Trophoblast cell (in vitro differentiated cells and primary cell): ENCODE measurements around the gene GUCY1A1.

ENCODE experiments used
- DNase-seq, 2 donors: peaks; one replicate each; pipeline ENCODE4 v3.0.0-alpha.2; 2016
- H2AFZ ChIP-seq: 2 replicates; pipeline ENCODE4 v1.6.1; 2013; ENCODE audit warnings: low read length, moderate library complexity, mild to moderate bottlenecking; ENCODE audit not compliant: insufficient read depth, poor library complexity
- H2AK5ac ChIP-seq: 2 replicates; pipeline ENCODE4 v1.6.1; 2013; ENCODE audit warnings: mild to moderate bottlenecking, low read length
- H2BK120ac ChIP-seq: 2 replicates; pipeline ENCODE4 v1.6.1; 2013; ENCODE audit warnings: low read length, mild to moderate bottlenecking, moderate library complexity; ENCODE audit not compliant: insufficient read depth, poor library complexity
- H2BK12ac ChIP-seq: 2 replicates; pipeline ENCODE4 v1.6.1; 2013; ENCODE audit warnings: mild to moderate bottlenecking, low read length, moderate library complexity
- H2BK5ac ChIP-seq: 2 replicates; pipeline ENCODE4 v1.6.1; 2013; ENCODE audit warnings: low read length, low read depth, moderate library complexity, mild to moderate bottlenecking; ENCODE audit not compliant: poor library complexity
- H3K14ac ChIP-seq: 2 replicates; pipeline ENCODE4 v1.6.1; 2013; ENCODE audit warnings: mild to moderate bottlenecking, low read length
- H3K18ac ChIP-seq: 2 replicates; pipeline ENCODE4 v1.6.1; 2013; ENCODE audit warnings: mild to moderate bottlenecking, low read length
- H3K23ac ChIP-seq: 2 replicates; pipeline ENCODE4 v1.6.1; 2013; ENCODE audit warnings: low read length
- H3K27ac ChIP-seq: 2 replicates; pipeline ENCODE4 v1.5.1; 2013; ENCODE audit warnings: low read depth, mild to moderate bottlenecking, inconsistent platforms, low read length, moderate library complexity
- H3K27me3 ChIP-seq: 2 replicates; pipeline ENCODE4 v1.6.1; 2013; ENCODE audit warnings: inconsistent platforms, mild to moderate bottlenecking, low read length, moderate library complexity; ENCODE audit not compliant: insufficient read depth
- H3K36me3 ChIP-seq, 2 experiments: 1 replicate in 1 of 2; 2 replicates in 1 of 2; pipeline ENCODE4 v1.6.1; 2013; ENCODE audit warnings: low read length in 2 of 2, mild to moderate bottlenecking in 2 of 2, moderate library complexity in 1 of 2; ENCODE audit not compliant: insufficient read depth in 2 of 2, control insufficient read depth in 1 of 2
- H3K4ac ChIP-seq: 2 replicates; pipeline ENCODE4 v1.6.1; 2013; ENCODE audit warnings: low read depth, mild to moderate bottlenecking, low read length, moderate library complexity
- H3K4me1 ChIP-seq, 2 experiments: 1 replicate in 1 of 2; 2 replicates in 1 of 2; pipeline ENCODE4 v1.6.1; 2013; ENCODE audit warnings: low read length in 2 of 2, mild to moderate bottlenecking in 2 of 2, moderate library complexity in 1 of 2; ENCODE audit not compliant: insufficient read depth in 2 of 2, control insufficient read depth in 1 of 2
- H3K4me2 ChIP-seq: 2 replicates; pipeline ENCODE4 v1.6.1; 2013; ENCODE audit warnings: inconsistent platforms, mild to moderate bottlenecking, low read length, moderate library complexity
- H3K4me3 ChIP-seq: 2 replicates; pipeline ENCODE4 v1.5.1; 2013; ENCODE audit warnings: mild to moderate bottlenecking, low read depth, low read length, inconsistent platforms
- H3K79me1 ChIP-seq: one replicate; pipeline ENCODE4 v1.6.1; 2013; ENCODE audit warnings: low read length
- H3K79me2 ChIP-seq: 2 replicates; pipeline ENCODE4 v1.6.1; 2013; ENCODE audit warnings: low read length, mild to moderate bottlenecking; ENCODE audit not compliant: control insufficient read depth, insufficient read depth, poor library complexity
- H3K9ac ChIP-seq: 2 replicates; pipeline ENCODE4 v1.6.1; 2013; ENCODE audit warnings: mild to moderate bottlenecking, low read length
- H3K9me3 ChIP-seq: 2 replicates; pipeline ENCODE4 v1.6.1; 2013; ENCODE audit warnings: low read depth, mild to moderate bottlenecking, control low read depth, inconsistent platforms, low read length; ENCODE audit not compliant: insufficient read depth
- H4K12ac ChIP-seq: 2 replicates; pipeline ENCODE4 v1.6.1; 2013; ENCODE audit warnings: low read depth, mild to moderate bottlenecking, low read length, moderate library complexity
- H4K8ac ChIP-seq: 2 replicates; pipeline ENCODE4 v1.6.1; 2013; ENCODE audit warnings: low read depth, mild to moderate bottlenecking, low read length, moderate library complexity
- H4K91ac ChIP-seq: one replicate; pipeline ENCODE4 v1.6.1; 2013; ENCODE audit warnings: low read depth, mild to moderate bottlenecking, low read length, moderate library complexity
- WGBS: extraction: QIAGEN DNeasy Blood & Tissue Kit; methylation state at CpG from one replicate; pipeline ENCODE4 v1.1.7; 2013; ENCODE audit warnings: missing lambda C conversion rate; ENCODE audit not compliant: insufficient read length, insufficient coverage; ENCODE audit errors: extremely low coverage; 5-methylcytosine and 5-hydroxymethylcytosine counted together

GUCY1A1 gene

GRCh38 chr4:155768370-155768769 lies 101.7 kb downstream of the GUCY1A1 start:
- H3K4me1 ChIP-seq = peaks cover 0 to 4% of the 10 kb centered on the region in 2 experiments
- no peak for DNase-seq
- H2BK12ac ChIP-seq = no peak overlapping the region
- no peak overlapping the region for H3K18ac ChIP-seq
- H3K14ac ChIP-seq = no peak overlapping the region
- H2AFZ ChIP-seq = no peak overlapping the region
- no peak overlapping the region for H3K4me3 ChIP-seq
- H3K4me2 ChIP-seq = no peak overlapping the region
- H3K36me3 ChIP-seq = no peaks in the 10 kb centered on the region
- no peak overlapping the region for H4K91ac ChIP-seq
- H3K4ac ChIP-seq = no peak overlapping the region
- H3K27ac ChIP-seq = no peak overlapping the region
- H4K12ac ChIP-seq = no peak overlapping the region
- H3K79me1 ChIP-seq = no peaks in the 10 kb centered on the region
- no peaks in the 10 kb centered on the region for H3K9me3 ChIP-seq
- no peak overlapping the region for H3K9ac ChIP-seq
- H3K27me3 ChIP-seq = no peaks in the 10 kb centered on the region
- no peak overlapping the region for H4K8ac ChIP-seq
- no peak overlapping the region for H2BK120ac ChIP-seq
- no peak overlapping the region for H2BK5ac ChIP-seq
- no peak overlapping the region for H2AK5ac ChIP-seq
- no peak overlapping the region for H3K23ac ChIP-seq
- H3K79me2 ChIP-seq = no peaks in the 10 kb centered on the region

DNA sequence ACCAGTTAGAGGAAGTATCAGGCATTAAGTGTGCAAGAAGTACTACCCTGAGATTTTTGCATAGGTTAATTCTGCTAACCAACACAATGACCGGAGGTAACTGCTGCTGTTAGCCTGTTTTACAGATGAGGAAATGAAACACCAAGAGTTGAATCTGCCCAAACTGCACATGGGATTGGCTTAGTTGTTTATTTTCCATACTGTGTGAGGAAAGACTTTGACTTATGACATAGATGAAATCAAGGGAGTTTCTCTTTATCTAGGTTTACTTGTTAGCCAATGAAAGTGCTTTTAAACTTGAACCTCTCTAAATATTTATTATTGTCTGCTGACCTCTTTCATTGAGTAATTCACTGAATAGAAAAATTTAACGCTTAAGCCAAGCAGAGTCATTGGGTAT lies 102.4 kb downstream of the GUCY1A1 start:
- no peak overlapping the region for H2BK12ac ChIP-seq
- H4K8ac ChIP-seq = no peak overlapping the region
- H3K4me1 ChIP-seq = peaks cover 0 to 4% of the 10 kb centered on the region in 2 experiments
- H3K4ac ChIP-seq = no peak overlapping the region
- H3K36me3 ChIP-seq = no peaks in the 10 kb centered on the region
- no peaks in the 10 kb centered on the region for H3K27me3 ChIP-seq
- H3K27ac ChIP-seq = no peak overlapping the region
- H4K91ac ChIP-seq = no peak overlapping the region
- H3K79me2 ChIP-seq = no peaks in the 10 kb centered on the region
- no peaks in the 10 kb centered on the region for H3K79me1 ChIP-seq
- no CpG with 5 or more reads among the region's 2 CpGs for WGBS
- H3K9me3 ChIP-seq = no peaks in the 10 kb centered on the region
- no peak overlapping the region for H3K14ac ChIP-seq
- no peak overlapping the region for H3K18ac ChIP-seq
- no peak overlapping the region for H3K9ac ChIP-seq
- H3K4me3 ChIP-seq = no peak overlapping the region
- H2BK5ac ChIP-seq = no peak overlapping the region
- H2AK5ac ChIP-seq = no peak overlapping the region
- no peak overlapping the region for H3K4me2 ChIP-seq
- no peak overlapping the region for H2AFZ ChIP-seq
- H3K23ac ChIP-seq = no peak overlapping the region
- no peak overlapping the region for H2BK120ac ChIP-seq
- no peak for DNase-seq
- H4K12ac ChIP-seq = no peak overlapping the region

DNA sequence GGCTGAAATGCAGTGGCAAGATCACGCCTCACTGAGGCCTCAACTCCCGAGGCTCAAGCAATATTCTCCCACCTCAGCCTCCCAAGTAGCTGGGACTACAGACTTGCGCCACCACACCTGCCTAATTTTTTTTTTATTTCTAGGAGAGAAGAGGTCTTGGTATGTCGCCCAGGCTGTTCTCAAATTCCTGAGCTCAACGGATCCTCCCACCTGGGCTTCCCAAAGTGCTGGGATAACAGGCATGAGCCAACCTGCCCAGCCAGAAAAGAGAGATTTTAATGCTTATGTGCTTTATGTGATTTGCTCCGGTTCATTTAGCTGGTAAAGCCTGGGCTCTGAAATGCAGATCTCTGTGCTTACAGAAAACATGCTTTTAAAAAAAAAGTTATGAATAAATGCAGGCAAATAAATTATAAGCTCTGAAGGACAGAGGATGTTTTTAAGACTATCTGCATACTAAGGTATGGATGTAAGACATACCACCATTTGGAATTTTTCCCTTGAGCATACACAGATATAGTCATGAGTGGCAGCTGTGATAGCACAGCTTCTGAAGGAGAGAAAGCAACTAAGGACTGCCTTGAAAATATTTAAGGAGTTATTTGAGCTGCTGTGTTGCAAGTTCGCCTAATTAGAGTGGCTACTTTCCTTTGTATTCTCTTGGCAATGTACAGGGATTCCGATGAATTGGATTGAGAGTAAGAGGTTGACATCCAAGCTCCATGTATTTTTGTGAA lies 106.0 kb downstream of the GUCY1A1 start:
- Histone ChIP-seq H2AFZ (no peak overlapping the region), H3K23ac (no peak overlapping the region), H4K12ac (no peak overlapping the region), H3K4me2 (peak overlapping the region; percentile 30), H3K4me3 (no peak overlapping the region), H3K14ac (no peak overlapping the region), H3K4me1 (peaks cover 0 to 4% of the 10 kb centered on the region in 2 experiments), H2BK12ac (peak overlapping the region; percentile 49), H4K91ac (no peak overlapping the region), H2AK5ac (no peak overlapping the region), H3K36me3 (no peaks in the 10 kb centered on the region), H3K79me1 (no peaks in the 10 kb centered on the region), H3K18ac (no peak overlapping the region), H3K4ac (no peak overlapping the region), H3K27me3 (no peaks in the 10 kb centered on the region), H3K27ac (no peak overlapping the region), H3K79me2 (no peaks in the 10 kb centered on the region), H3K9me3 (no peaks in the 10 kb centered on the region), H4K8ac (no peak overlapping the region), H3K9ac (no peak overlapping the region), H2BK5ac (peak overlapping the region; percentile 31), H2BK120ac (no peak overlapping the region)
- WGBS = no CpG with 5 or more reads among the region's 8 CpGs
- DNase-seq = peak; percentile 65 to 80

DNA sequence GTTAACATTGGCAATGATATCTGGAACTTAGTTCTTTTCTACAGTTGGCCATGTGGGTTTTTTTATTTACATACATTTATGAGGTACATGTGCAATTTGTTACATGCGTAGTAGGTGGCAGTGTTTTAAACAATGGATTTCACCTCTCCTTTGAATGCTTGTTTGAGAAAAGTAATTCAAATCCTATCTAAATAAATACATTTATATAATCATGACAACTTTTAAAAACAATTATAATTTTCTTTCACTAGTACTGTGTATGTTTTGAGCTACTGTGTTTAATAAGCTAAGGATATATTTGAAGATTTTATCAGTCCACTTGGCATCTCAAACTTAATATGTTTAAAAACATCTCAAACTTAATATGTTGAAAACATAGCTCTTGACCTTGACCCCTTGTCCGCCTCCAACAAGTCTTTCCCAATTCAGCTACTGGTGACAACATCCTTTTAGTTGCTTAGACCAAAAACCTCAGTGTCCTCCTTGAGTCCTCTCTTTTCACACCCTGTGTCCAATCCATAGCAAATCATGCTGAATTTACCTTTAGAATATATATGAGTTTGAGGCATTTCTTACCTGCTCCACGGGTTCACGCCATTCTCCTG lies 106.7 kb downstream of the GUCY1A1 start:
- no peak overlapping the region for H4K91ac ChIP-seq

More for the DNA sequence above, 106.7 kb downstream of the GUCY1A1 start:
- Histone ChIP-seq H3K23ac (no peak overlapping the region), H2AFZ (no peak overlapping the region), H2BK5ac (no peak overlapping the region), H3K27ac (no peak overlapping the region), H4K12ac (no peak overlapping the region), H2BK120ac (no peak overlapping the region), H3K9me3 (no peaks in the 10 kb centered on the region), H3K18ac (no peak overlapping the region), H3K36me3 (no peaks in the 10 kb centered on the region), H3K79me2 (no peaks in the 10 kb centered on the region), H3K4me1 (peaks cover 0 to 4% of the 10 kb centered on the region in 2 experiments), H2AK5ac (no peak overlapping the region), H3K79me1 (no peaks in the 10 kb centered on the region), H3K4ac (no peak overlapping the region), H3K27me3 (no peaks in the 10 kb centered on the region), H3K14ac (no peak overlapping the region), H3K9ac (no peak overlapping the region), H2BK12ac (no peak overlapping the region), H3K4me3 (no peak overlapping the region), H4K8ac (no peak overlapping the region), H3K4me2 (no peak overlapping the region)
- whole genome bisulfite sequencing = no CpG with 5 or more reads among the region's 4 CpGs
- DNase-seq = no peak
